ENCODE data around the gene TBC1D5.

DNA sequence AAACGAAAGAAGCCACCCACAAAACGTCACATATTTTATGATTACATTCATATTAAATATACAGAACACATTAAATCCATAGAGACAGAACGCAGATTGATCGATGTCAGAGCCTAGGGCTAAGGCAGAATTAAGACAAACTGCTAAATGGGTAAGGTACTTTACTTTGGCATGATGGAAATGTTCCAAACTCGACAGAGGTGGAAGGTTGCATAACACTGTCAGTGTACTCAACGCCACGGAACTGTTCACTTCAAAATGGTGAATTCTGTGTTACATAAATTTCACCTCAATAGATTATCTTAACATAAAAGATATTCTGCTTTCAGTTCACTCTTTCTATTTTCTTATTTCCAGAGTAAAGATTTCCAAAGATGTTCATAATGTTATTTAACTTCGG is 158.4 kb downstream of the TBC1D5 start:
- TF ChIP-seq MXI1 (IDR thresholded peaks at IDR 0.05; ENCODE audit: borderline replicate concordance, low read depth, low read length) = no peak
- TF ChIP-seq CTCF (conservative IDR thresholded peaks at IDR 0.05; ENCODE audit: low read depth, low read length) = no peak
- TF ChIP-seq POLR2A (IDR thresholded peaks at IDR 0.05; ENCODE audit: low read depth, low read length) = no peak
- TF ChIP-seq ELK1 (IDR thresholded peaks at IDR 0.05; ENCODE audit: borderline replicate concordance, low read depth, low read length) = no peak
- TF ChIP-seq RCOR1 (IDR thresholded peaks at IDR 0.05; ENCODE audit: insufficient replicate concordance, low read length) = no peak
- no peak for TF ChIP-seq CHD1 (IDR thresholded peaks at IDR 0.05; ENCODE audit: low read depth, low read length)
- TF ChIP-seq MAZ (IDR thresholded peaks at IDR 0.05; ENCODE audit: borderline replicate concordance, low read depth, low read length) = no peak
- TF ChIP-seq, protein P1, sequence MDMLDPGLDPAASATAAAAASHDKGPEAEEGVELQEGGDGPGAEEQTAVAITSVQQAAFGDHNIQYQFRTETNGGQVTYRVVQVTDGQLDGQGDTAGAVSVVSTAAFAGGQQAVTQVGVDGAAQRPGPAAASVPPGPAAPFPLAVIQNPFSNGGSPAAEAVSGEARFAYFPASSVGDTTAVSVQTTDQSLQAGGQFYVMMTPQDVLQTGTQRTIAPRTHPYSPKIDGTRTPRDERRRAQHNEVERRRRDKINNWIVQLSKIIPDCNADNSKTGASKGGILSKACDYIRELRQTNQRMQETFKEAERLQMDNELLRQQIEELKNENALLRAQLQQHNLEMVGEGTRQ (IDR thresholded peaks at IDR 0.05; ENCODE audit: low read depth, low read length) = no peak
- TF ChIP-seq RAD21 (IDR thresholded peaks at IDR 0.05; ENCODE audit: low read length) = no peak
- no peak for TF ChIP-seq CEBPB (IDR thresholded peaks at IDR 0.05; ENCODE audit: low read depth, low read length)
- TF ChIP-seq BHLHE40 (IDR thresholded peaks at IDR 0.05; ENCODE audit: low read depth, low read length) = no peak
- TF ChIP-seq SMC3 (IDR thresholded peaks at IDR 0.05; ENCODE audit: low read depth, low read length) = no peak

Data from IMR-90 (cell line).